Measurements from ENCODE around the gene FIBP.

FIBP gene

GRCh38 chr11:65888163-65888814 lies at the start of gene FIBP:
TSS of gene FIBP (minus strand) at chr11:65888471. CDS start at chr11:65888418, 53 bp downstream.
- peak; percentile 98 for DNase-seq

- DNase-seq, result no peak
Observed at GRCh38 chr11:65937766-65938165, 49.5 kb upstream of the FIBP start.

- DNase-seq, result peak; percentile 95
Observed at GRCh38 chr11:65934014-65934413, 45.7 kb upstream of the FIBP start.

- peak; percentile 51 for DNase-seq
Observed at GRCh38 chr11:65932558-65932919, 44.3 kb upstream of the FIBP start.

GRCh38 chr11:65931773-65932557 lies 43.7 kb upstream of the FIBP start:
- DNase-seq, result no peak

GRCh38 chr11:65928667-65929066 lies 40.4 kb upstream of the FIBP start:
- DNase-seq, result peak; percentile 78

GRCh38 chr11:65927904-65928397 lies 39.7 kb upstream of the FIBP start:
- peak; percentile 96 for DNase-seq

GRCh38 chr11:65925397-65925796 lies 37.1 kb upstream of the FIBP start:
- DNase-seq, result no peak

GRCh38 chr11:65922565-65922964 lies 34.3 kb upstream of the FIBP start:
- no peak for DNase-seq

- no peak for DNase-seq
Observed at GRCh38 chr11:65921876-65922275, 33.6 kb upstream of the FIBP start.

- DNase-seq, result no peak
Observed at GRCh38 chr11:65921033-65921555, 32.8 kb upstream of the FIBP start.

- no peak for DNase-seq
Observed at GRCh38 chr11:65920372-65920802, 32.1 kb upstream of the FIBP start.

GRCh38 chr11:65919573-65920371 lies 31.5 kb upstream of the FIBP start:
- peak; percentile 58 for DNase-seq

GRCh38 chr11:65919141-65919572 lies 30.9 kb upstream of the FIBP start, which contains the start of gene DRAP1:
TSS of gene DRAP1 (plus strand) at chr11:65919426. CDS start at chr11:65919502, 76 bp downstream.
- peak; percentile 99 for DNase-seq

GRCh38 chr11:65918211-65919140 lies 30.2 kb upstream of the FIBP start, which contains the start of gene C11orf68:
TSS of gene C11orf68 (minus strand) at chr11:65919062. CDS start at chr11:65919031, 31 bp downstream.
- peak; percentile 63 for DNase-seq

GRCh38 chr11:65917434-65918210 lies 29.4 kb upstream of the FIBP start:
- no peak for DNase-seq

- no peak for DNase-seq
Observed at GRCh38 chr11:65917077-65917433, 28.8 kb upstream of the FIBP start.

GRCh38 chr11:65916391-65916790 lies 28.1 kb upstream of the FIBP start:
- DNase-seq, result no peak

- DNase-seq, result no peak
Observed at GRCh38 chr11:65915821-65916251, 27.6 kb upstream of the FIBP start.

- DNase-seq, result no peak
Observed at GRCh38 chr11:65915101-65915820, 27.0 kb upstream of the FIBP start.

Data from OCI-M1 (cell line).